Fibroblast of lung (primary cell): Measurements from ENCODE around the gene GNPTAB. TPM values are rescaled to one million over a fixed set of nuclear protein-coding genes. Genes with fewer than 3 reads are reported as not detected.
"Not testable (repeated sequence)": the region's sequence is repeated elsewhere in the genome, so short reads cannot be mapped to it uniquely, and the experiment has no call there.

Experiments
- DNase-seq, 2 donors: peaks; one replicate each; pipeline versions ENCODE4 v3.0.0 to v3.0.0-alpha.2; 2010; ENCODE audit warnings: low read depth in 2 of 2
- H2AFZ ChIP-seq: 2 replicates; pipeline ENCODE4 v1.5.1; 2012; ENCODE audit warnings: low read length, control low read depth, inconsistent platforms
- H3K27ac ChIP-seq: 2 replicates; pipeline ENCODE4 v1.5.1; 2011; ENCODE audit warnings: low read length, control low read depth; ENCODE audit not compliant: insufficient read depth
- H3K27me3 ChIP-seq: 2 replicates; pipeline ENCODE4 v1.5.1; 2011; ENCODE audit warnings: mild to moderate bottlenecking, low read length; ENCODE audit not compliant: control insufficient read depth, insufficient read depth
- H3K36me3 ChIP-seq: 2 replicates; pipeline ENCODE4 v1.5.1; 2011; ENCODE audit warnings: low read length; ENCODE audit not compliant: control insufficient read depth, insufficient read depth
- H3K4me1 ChIP-seq: 2 replicates; pipeline ENCODE4 v1.5.1; 2011; ENCODE audit warnings: low read length; ENCODE audit not compliant: control insufficient read depth, insufficient read depth; ENCODE audit errors: extremely low read depth
- H3K4me2 ChIP-seq: 2 replicates; pipeline ENCODE4 v1.5.1; 2011; ENCODE audit warnings: low read length, control low read depth; ENCODE audit not compliant: insufficient read depth; ENCODE audit errors: extremely low read depth
- H3K4me3 ChIP-seq, 4 experiments: fragments of 200-600 bp in 1 of 4; sonication (generic) in 1 of 4; replicated peaks in 1 of 4; 2 replicates each; pipeline ENCODE4 v1.5.1; 2011 to 2016; ENCODE audit warnings: low read length in 4 of 4, low read depth in 3 of 4, mild to moderate bottlenecking in 3 of 4, control low read depth in 2 of 4, inconsistent platforms in 1 of 4, mixed read lengths in 1 of 4; ENCODE audit not compliant: insufficient read depth in 1 of 4; ENCODE audit errors: control extremely low read depth in 1 of 4
- H3K79me2 ChIP-seq: 2 replicates; pipeline ENCODE4 v1.5.1; 2012; ENCODE audit warnings: mild to moderate bottlenecking, low read length, inconsistent platforms; ENCODE audit not compliant: control insufficient read depth, insufficient read depth
- H3K9ac ChIP-seq: 2 replicates; pipeline ENCODE4 v1.5.1; 2011; ENCODE audit warnings: mild to moderate bottlenecking, low read length, control low read depth; ENCODE audit not compliant: insufficient read depth
- H3K9me3 ChIP-seq: 2 replicates; pipeline ENCODE4 v1.5.1; 2012; ENCODE audit warnings: low read depth, low read length; ENCODE audit not compliant: control insufficient read depth, insufficient read depth
- H4K20me1 ChIP-seq: 2 replicates; pipeline ENCODE4 v1.5.1; 2011; ENCODE audit warnings: low read length; ENCODE audit not compliant: control insufficient read depth, insufficient read depth; ENCODE audit errors: extremely low read depth
- EZH2 ChIP-seq: IDR thresholded peaks from 2 replicates; pipeline ENCODE4 v1.5.1; 2012; ENCODE audit warnings: low read length, control low read depth, mild to moderate bottlenecking; ENCODE audit errors: missing control alignments
- polyA plus RNA-seq, 2 donors: library from polyadenylated mRNA; depleted of rRNA in 1 of 2; stranded (reverse) in 1 of 2; unstranded in 1 of 2; fragments of >200 nt; gene quantifications; 2 replicates each; pipeline ENCODE4 v1.2.1, GENCODE V29; 2011 to 2012; ENCODE audit warnings: missing spikeins in 1 of 2
- total RNA-seq: library from RNA; depleted of rRNA; stranded (reverse); fragments of >200 nt; gene quantifications from 2 replicates; pipeline ENCODE4 v1.2.1, GENCODE V29; 2014
- TF ChIP-seq, protein P1 (sequence below), 2 donors: IDR thresholded peaks in 1 of 2; conservative IDR thresholded peaks in 1 of 2; 1 replicate in 1 of 2; 2 replicates in 1 of 2; pipeline ENCODE4 v1.5.1; 2011 to 2012; ENCODE audit warnings: low read length in 2 of 2, control low read depth in 1 of 2, inconsistent platforms in 1 of 2, low read depth in 1 of 2, mild to moderate bottlenecking in 1 of 2

Gene GNPTAB
- total and polyA plus RNA-seq, 2 donors (not counting 1 experiment from before 2014, with no cell fraction given), result 49.7 to 58.4 TPM

DNA sequence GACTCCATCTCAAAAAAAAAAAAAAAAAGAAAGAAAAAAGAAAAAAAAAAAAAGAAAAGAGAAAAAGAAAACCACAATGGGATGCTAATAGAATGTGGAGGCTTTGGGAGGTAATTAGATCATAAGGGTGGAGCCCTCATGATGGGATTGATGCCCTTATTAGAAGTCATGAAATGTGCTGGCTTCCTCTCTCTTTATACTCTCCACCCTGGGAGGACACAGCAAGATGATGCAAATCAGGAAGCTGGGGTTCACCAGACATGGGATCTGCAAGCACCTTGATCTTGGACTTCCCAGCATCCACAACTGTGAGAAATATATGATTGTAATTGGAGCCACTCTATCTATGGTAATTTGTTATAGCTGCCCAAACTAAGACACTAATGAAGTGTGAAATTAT is 33.2 kb upstream of the GNPTAB start:
- no peak for DNase-seq
- no peak for TF ChIP-seq EZH2
- TF ChIP-seq, protein P1, sequence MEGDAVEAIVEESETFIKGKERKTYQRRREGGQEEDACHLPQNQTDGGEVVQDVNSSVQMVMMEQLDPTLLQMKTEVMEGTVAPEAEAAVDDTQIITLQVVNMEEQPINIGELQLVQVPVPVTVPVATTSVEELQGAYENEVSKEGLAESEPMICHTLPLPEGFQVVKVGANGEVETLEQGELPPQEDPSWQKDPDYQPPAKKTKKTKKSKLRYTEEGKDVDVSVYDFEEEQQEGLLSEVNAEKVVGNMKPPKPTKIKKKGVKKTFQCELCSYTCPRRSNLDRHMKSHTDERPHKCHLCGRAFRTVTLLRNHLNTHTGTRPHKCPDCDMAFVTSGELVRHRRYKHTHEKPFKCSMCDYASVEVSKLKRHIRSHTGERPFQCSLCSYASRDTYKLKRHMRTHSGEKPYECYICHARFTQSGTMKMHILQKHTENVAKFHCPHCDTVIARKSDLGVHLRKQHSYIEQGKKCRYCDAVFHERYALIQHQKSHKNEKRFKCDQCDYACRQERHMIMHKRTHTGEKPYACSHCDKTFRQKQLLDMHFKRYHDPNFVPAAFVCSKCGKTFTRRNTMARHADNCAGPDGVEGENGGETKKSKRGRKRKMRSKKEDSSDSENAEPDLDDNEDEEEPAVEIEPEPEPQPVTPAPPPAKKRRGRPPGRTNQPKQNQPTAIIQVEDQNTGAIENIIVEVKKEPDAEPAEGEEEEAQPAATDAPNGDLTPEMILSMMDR (conservative IDR thresholded peaks at IDR 0.05 in 1 of 2, IDR thresholded peaks at IDR 0.05 in 1 of 2; ENCODE audit: low read depth in 1 of 2, low read length in 2 of 2), result no peak

DNA sequence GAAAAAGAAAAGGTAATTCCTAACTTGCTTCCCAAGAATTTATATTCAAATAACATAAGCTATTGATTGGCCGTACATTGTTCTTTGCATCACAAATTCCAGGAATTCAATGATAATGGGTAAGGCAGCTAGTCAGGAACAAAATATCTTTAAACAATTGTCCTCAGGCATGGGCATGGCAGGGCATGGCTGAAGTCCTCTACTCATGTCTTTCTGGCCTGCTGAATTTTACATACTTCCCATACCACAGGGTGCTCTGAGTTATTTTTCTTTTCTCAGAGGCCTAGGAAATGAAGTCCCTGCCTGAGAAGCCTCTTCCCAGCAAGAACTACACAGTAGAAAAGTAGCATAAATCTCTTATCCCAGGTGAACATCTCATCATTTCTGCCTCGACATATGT is 31.5 kb upstream of the GNPTAB start:
- peak in 1 of 2 donors; percentile 30 for DNase-seq
- no peak overlapping the region for H3K9ac ChIP-seq
- H3K4me1 ChIP-seq, result peaks cover 3% of the 10 kb centered on the region
- H3K79me2 ChIP-seq, result no peaks in the 10 kb centered on the region
- H3K4me3 ChIP-seq, result no peak overlapping the region
- no peak overlapping the region for H3K4me2 ChIP-seq
- H3K9me3 ChIP-seq, result no peaks in the 10 kb centered on the region
- no peaks in the 10 kb centered on the region for H4K20me1 ChIP-seq
- no peak overlapping the region for H2AFZ ChIP-seq
- TF ChIP-seq, protein P1 (conservative IDR thresholded peaks at IDR 0.05 in 1 of 2, IDR thresholded peaks at IDR 0.05 in 1 of 2; ENCODE audit: low read depth in 1 of 2, low read length in 2 of 2), result no peak
- no peak for TF ChIP-seq EZH2
- no peaks in the 10 kb centered on the region for H3K36me3 ChIP-seq
- H3K27me3 ChIP-seq, result no peaks in the 10 kb centered on the region
- H3K27ac ChIP-seq, result no peak overlapping the region

More for the DNA sequence above, 33.2 kb upstream of the GNPTAB start:
- Histone ChIP-seq H3K4me1 (no peaks in the 10 kb centered on the region), H2AFZ (no peak overlapping the region), H3K27ac (no peak overlapping the region), H3K9me3 (no peaks in the 10 kb centered on the region), H3K4me2 (no peak overlapping the region), H3K9ac (no peak overlapping the region), H3K4me3 (no peak overlapping the region), H4K20me1 (no peaks in the 10 kb centered on the region), H3K79me2 (no peaks in the 10 kb centered on the region), H3K27me3 (no peaks in the 10 kb centered on the region), H3K36me3 (no peaks in the 10 kb centered on the region)

DNA sequence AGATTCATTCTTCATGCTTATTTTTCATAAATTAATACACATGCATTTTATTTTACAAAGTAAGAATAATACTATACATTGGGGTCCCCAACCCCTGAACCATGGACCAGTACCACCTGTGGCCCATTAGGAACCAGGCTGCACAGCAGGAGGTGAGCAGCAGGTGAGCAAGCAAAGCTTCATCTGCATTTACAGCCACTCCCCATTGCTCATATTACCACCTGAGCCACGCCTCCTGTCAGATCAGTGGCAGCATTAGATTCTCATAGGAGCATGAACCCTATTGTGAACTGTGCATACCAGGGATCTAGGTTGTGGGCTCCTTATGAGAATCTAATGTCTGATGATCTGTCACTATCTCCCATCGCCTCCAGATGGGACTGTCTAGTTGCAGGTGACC is 30.9 kb upstream of the GNPTAB start:
- H4K20me1 ChIP-seq, H3K27ac ChIP-seq, H3K9me3 ChIP-seq, H3K4me3 ChIP-seq, H3K9ac ChIP-seq, H3K79me2 ChIP-seq, H3K27me3 ChIP-seq, H3K4me1 ChIP-seq, DNase-seq, H3K4me2 ChIP-seq, H3K36me3 ChIP-seq, H2AFZ ChIP-seq: not testable (repeated sequence)
